ENCODE results near the gene NINJ2.

The NINJ2 gene

GRCh38 chr12:530308-530707, 132.9 kb downstream of the NINJ2 start:
- DNase-seq (ENCODE audit: low spot score), result no peak

- no peak for DNase-seq (ENCODE audit: low spot score)
Measured at GRCh38 chr12:527729-528128, 135.5 kb downstream of the NINJ2 start.

- no peak for DNase-seq (ENCODE audit: low spot score)
Measured at GRCh38 chr12:527241-527640, 136.0 kb downstream of the NINJ2 start.

DNA sequence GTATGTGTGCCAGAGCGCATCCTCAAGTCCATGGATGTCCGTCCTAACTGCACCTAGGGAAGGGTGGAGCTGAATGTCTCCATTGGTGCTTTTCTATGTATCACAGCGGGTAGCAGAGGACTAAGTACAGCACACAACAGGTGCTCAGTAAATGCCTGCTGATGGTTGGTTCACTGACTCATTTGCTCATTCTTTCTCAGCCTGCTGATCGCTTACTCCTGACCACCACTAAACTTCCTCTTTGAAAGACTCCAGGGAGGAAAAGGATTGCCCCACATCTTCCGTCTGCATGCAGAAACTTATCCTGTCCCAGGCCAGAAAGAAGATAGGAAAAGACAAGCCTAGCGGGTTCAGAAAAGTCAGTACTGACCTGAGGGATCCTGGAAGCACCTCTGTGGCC, 137.2 kb downstream of the NINJ2 start:
- DNase-seq (ENCODE audit: low spot score), result no peak

- no peak for DNase-seq (ENCODE audit: low spot score)
Measured at GRCh38 chr12:524167-524951, 138.9 kb downstream of the NINJ2 start.

DNA sequence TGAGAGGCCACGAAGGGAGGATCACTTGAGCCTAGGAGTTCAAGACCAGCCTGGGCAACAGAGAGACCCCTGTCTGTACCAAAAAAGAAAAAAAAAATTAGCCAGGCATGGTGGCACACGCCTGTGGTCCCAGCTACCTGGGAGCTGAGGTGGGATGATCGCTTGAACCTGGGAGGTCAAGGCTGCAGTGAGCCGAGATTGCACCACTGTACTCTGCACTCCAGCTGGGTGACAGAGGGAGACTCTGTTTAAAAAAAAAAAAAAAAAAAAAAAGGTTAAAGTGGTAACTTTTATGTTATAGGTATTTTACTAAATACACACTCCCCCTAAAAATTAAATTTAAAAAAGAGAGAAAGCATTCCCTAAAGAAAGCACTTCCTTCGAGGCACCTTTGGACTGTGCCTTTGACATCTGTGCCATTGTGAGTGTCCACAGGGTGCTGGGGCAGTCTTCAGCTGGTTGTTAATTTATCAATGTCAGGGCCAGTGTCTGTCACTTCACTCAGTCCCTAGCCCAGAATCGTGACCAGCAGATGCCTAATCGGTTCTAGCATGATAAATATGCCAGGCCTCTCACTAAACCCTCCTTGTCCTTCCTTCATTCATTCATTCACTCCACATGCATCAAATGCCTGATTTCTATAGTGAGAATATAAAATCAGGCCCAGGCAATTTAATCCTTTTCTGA, 140.4 kb downstream of the NINJ2 start:
- DNase-seq (ENCODE audit: low spot score), result no peak

DNA sequence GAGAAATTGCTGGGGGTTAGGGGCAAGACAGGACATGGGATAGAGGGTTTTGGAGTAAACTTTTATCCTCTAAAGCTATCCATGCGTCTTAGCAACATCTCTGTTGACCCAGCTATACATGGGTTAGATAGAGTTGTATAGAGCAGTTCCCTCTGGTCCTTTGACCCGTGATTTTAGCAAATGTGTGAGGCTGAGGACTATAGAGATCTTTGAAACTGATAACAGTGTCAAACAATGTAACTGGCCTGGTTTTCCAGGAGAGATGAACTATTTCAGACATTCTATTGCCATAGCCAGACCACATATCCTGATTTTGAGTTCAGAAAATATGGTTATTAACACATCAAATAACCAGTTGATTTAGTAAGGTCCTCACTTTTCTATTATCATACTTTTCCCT, 143.1 kb downstream of the NINJ2 start:
- no peak for DNase-seq (ENCODE audit: low spot score)

- no peak for DNase-seq (ENCODE audit: low spot score)
Measured at GRCh38 chr12:517538-517937, 145.7 kb downstream of the NINJ2 start.
